ENCODE measurements around the gene PRXL2A.

DNA sequence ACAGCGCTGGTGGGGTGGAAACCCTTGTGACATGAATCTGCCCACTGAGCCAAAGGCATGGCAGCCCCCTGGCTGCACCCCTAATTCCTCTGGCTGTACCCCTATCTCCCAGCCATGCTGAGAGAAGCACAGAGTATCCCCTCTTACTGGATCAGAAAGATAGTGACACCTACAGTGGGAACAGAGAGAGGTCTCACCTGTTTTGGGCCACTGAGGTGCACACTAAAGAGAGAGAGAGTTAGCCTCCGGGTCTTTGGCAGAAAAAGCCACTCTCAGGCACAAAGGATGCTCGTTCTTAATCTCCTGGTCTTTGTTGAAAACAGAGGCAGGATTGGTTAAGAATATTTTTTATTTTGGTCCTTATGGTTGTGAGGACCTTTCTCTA is 57.1 kb downstream of the PRXL2A start:
- TF ChIP-seq, protein P1, sequence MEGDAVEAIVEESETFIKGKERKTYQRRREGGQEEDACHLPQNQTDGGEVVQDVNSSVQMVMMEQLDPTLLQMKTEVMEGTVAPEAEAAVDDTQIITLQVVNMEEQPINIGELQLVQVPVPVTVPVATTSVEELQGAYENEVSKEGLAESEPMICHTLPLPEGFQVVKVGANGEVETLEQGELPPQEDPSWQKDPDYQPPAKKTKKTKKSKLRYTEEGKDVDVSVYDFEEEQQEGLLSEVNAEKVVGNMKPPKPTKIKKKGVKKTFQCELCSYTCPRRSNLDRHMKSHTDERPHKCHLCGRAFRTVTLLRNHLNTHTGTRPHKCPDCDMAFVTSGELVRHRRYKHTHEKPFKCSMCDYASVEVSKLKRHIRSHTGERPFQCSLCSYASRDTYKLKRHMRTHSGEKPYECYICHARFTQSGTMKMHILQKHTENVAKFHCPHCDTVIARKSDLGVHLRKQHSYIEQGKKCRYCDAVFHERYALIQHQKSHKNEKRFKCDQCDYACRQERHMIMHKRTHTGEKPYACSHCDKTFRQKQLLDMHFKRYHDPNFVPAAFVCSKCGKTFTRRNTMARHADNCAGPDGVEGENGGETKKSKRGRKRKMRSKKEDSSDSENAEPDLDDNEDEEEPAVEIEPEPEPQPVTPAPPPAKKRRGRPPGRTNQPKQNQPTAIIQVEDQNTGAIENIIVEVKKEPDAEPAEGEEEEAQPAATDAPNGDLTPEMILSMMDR (IDR thresholded peaks at IDR 0.05 in 8 of 11, conservative IDR thresholded peaks at IDR 0.05 in 3 of 11), result no peak
- TF ChIP-seq POLR2AphosphoS5 (IDR thresholded peaks at IDR 0.05) (peak in 1 of 3 donors; percentile 6), POLR2A (IDR thresholded peaks at IDR 0.05) (no peak)

Measured in spleen (tissue), 7 donors.